GM12874 (cell line): Measurements from ENCODE around the gene VWA3B.

Experiments used
- TF ChIP-seq, protein P1 (sequence below): IDR thresholded peaks from 2 replicates; pipeline ENCODE4 v1.5.1; 2011; ENCODE audit warnings: low read depth, mild to moderate bottlenecking, control low read depth, low read length, moderate library complexity; ENCODE audit not compliant: insufficient read depth

The VWA3B gene

DNA sequence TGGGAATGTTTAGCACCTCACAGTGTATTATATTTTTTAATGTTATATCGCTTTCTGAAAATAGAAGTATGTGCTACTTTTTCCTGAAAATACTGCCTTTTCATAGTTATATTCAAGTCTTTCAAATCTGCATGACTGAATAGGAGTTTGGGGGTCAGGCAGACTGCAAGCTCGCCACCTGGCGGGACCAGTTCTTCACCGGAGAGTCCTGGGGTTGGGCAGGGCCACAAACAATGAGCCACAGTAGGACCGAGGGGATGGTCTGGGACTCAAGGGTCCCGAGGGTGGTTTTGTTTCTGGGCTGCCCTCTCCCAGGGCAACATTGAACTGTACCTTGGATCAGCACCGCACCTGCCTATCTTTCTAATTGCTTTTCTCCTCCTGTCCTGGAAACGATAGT is 70.6 kb downstream of the VWA3B start:
- TF ChIP-seq, protein P1, sequence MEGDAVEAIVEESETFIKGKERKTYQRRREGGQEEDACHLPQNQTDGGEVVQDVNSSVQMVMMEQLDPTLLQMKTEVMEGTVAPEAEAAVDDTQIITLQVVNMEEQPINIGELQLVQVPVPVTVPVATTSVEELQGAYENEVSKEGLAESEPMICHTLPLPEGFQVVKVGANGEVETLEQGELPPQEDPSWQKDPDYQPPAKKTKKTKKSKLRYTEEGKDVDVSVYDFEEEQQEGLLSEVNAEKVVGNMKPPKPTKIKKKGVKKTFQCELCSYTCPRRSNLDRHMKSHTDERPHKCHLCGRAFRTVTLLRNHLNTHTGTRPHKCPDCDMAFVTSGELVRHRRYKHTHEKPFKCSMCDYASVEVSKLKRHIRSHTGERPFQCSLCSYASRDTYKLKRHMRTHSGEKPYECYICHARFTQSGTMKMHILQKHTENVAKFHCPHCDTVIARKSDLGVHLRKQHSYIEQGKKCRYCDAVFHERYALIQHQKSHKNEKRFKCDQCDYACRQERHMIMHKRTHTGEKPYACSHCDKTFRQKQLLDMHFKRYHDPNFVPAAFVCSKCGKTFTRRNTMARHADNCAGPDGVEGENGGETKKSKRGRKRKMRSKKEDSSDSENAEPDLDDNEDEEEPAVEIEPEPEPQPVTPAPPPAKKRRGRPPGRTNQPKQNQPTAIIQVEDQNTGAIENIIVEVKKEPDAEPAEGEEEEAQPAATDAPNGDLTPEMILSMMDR, result peak; percentile 25; the same call in 1 of the 2 replicates

DNA sequence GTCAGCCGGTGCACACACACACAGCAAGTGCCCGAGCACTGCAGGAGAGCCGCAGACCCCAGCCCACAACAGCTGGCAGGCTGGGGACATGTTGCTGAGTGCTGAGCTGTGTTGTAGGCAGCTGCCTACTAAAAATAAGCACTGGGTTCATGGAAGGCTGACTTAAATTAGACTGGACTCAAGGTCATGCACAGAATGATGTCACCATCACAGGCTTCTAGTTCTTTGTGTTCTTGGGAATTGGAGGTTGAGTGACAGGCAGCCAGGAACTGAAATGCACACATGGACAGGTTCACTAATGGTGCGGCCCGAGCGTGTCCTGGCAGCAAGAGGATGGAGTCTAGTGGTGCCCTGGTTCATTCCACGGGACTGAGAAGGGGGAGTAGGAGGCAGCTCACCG is 71.3 kb downstream of the VWA3B start:
- TF ChIP-seq, protein P1, result no peak

DNA sequence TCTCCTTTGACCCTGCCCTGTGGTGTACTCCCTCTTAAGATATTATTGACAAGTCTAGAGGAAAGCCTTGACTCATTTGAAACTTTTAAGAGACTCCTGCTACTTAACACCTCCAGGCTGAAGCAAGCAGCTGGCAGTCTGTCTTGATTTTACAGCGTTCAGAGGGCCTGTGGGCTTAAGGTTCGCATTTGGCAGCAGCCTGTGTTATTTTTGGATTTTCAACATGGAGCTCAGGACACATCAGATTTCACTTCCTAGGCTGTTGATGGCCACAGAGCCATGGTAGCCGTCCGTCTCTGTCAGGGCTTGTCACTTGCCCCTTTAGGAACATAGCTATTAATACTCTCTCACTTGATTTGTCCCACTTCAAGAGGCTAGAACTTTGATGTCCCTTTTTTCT is 73.6 kb downstream of the VWA3B start:
- TF ChIP-seq, protein P1, result no peak

DNA sequence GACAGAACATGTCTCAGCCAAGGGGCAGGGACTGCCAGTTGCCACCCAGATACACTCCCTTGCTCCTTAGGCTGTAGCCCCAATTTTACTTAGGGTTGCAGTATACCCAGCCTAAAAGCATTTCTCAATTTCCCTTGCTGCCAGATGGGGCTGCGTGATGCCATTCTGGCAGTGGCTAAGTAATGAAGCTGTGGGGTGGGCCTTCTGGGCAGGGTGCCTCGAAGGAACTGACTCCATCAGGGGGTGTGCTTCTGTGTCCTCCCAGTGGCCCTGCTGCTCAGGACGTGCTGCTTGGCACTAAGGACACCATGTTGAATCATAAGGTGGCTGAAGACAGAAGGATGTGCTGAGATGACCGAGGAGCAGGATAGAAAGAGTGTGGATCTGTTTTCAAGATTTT is 74.2 kb downstream of the VWA3B start:
- TF ChIP-seq, protein P1, result no peak

DNA sequence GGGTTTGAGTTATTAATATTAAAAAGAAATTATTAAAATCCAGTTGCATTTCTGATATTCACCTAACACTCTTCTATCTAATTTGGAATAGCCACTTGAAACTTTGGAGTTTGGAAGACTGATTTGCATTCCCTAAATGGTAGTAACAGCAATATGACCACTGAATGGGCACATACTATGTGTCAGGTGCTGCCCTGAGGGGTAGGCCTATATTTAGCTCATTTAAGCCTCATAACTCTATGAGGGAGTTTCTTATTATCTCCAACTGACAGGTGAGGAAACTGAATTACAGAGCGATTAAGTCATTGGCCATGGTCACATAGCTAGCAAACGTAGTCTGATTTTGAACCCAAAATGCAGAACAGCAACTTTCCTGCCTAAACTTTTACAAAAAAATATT is 77.3 kb downstream of the VWA3B start:
- TF ChIP-seq, protein P1, result no peak

DNA sequence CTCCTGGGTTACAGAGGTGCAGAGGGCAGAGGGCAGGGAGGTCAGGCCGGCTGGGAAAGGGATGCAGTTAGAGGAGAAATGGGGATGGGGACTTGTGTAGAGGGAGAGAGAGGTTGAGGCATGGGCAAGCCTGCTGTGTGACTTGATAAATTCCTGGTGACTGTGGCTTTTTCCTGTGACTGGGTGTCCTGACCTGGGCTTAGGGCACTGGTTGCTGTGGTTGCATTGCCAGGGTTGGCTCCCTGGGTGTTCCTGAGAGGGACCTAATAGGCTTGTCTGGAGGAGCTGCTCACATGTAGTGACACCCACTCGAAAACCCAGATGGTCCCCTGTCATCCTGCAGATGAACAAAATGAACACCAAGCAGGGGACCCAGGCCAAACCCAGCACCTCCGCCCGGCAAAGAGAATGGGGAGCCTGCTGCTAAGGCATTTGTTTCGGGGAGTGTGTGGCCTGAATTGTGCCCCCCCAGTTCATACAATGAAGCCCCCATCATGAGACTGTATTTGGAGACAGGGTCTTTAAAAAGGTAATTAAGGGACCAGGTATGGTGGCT is 78.6 kb downstream of the VWA3B start:
- TF ChIP-seq, protein P1, result no peak

DNA sequence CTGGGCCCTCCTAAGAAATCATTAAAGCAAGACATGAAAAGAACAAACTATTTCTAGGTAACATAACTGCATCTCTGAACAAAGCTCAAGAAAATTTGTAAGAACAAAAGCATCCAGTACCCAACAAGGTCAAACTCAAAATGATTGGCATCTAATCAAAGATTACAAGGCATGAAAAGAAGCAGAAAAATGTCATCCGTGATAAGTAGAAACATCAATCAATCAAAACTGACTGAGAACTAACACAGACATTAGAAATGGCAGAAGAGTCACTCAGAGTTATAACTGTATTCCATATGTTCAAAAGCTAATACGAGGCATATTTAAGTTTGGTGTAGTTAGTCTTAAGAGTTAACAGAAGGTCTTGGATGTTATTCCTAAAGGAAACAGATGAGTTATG is 80.9 kb downstream of the VWA3B start:
- TF ChIP-seq, protein P1, result no peak

DNA sequence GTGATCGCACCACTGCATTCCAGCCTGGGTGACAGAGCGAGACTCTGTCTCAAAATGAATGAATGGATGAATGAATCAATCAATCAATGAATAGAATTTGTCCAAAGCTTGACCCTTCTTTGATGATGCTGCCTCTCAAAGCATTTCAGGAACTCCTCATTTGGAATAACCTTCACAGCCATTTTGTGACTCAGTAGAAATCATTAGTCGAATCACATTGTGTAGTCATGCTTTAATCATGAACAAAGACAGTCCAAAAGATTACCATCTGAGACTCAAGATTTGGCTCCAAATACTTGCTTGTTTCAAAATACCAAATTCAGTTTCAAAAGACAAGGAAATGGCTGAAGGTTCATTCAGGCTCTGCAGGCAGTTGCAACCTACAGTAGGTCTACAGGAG is 83.1 kb downstream of the VWA3B start:
- TF ChIP-seq, protein P1, result no peak
